ENCODE data around the gene MIGA2.
A peak's percentile ranks its signal among the peaks of the same experiment; 100 is the strongest.
"Not testable (repeated sequence)": the region's sequence is repeated elsewhere in the genome, so short reads cannot be mapped to it uniquely, and the experiment has no call there.

Gene MIGA2

GRCh38 chr9:129035838-129036237 lies 588 bp upstream of the MIGA2 start:
- not testable (repeated sequence) for DNase-seq (ENCODE audit: extremely low read depth in 1 of 2, low read depth in 1 of 2)

DNA sequence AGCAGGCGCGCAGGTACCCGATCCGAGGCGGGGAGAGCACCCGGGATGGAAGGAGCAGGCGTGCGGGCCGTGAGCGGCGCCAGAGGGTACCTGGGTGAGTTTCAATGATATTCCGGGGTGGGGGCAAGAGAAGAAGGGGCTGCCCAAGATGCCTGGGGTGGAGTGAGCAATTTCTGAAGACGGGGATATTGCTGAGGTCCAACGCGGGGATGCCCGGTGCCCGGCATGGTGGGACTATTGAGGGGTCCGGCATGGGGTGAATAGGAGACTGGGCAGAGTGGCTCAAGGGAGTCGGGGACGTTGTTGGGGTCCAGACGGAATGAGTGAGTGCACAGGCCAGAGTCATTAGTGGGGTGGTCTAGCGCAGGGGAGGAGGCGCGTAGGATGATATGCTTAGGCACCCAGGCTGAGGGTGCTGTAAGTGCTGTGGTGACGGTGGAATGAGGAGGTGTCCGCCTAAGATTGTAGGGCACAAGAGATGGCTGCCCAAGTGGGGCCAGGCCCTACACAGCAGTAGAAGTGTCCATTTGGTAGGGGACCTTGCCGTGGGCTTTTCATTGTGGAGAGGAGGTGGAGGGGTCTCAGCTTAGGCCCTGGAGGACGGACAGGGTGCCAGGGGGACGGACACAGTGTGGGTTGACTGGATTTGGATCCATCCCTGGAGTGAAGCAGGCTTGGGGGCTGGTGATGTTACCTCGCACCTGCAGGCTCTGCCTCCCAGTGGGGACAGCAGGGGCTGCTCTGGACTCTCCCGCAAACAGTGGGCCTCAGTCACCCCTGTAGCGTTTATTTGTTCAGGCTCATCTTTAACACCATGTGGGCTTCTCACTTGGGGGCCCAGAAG lies 719 bp downstream of the MIGA2 start:
- DNase-seq (ENCODE audit: extremely low read depth in 1 of 2, low read depth in 1 of 2), result no peak

DNA sequence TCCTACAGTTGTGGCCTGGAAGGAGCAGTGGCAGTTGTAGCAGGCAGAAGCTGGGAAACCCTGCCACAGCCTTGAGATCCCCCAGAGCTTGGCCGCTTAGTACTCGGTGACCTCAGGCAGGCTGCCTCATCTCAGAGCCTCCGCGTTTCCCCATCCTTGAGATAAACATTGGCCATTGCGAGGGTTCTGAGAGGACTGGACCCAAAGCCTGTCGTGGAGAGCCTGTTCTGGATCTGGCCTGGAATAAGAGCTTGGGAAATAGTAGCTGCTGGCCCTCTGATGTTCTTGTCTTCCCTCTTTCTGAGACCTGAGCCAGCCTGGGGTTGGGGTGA lies 1.3 kb downstream of the MIGA2 start:
- no peak for DNase-seq (ENCODE audit: extremely low read depth in 1 of 2, low read depth in 1 of 2)

DNA sequence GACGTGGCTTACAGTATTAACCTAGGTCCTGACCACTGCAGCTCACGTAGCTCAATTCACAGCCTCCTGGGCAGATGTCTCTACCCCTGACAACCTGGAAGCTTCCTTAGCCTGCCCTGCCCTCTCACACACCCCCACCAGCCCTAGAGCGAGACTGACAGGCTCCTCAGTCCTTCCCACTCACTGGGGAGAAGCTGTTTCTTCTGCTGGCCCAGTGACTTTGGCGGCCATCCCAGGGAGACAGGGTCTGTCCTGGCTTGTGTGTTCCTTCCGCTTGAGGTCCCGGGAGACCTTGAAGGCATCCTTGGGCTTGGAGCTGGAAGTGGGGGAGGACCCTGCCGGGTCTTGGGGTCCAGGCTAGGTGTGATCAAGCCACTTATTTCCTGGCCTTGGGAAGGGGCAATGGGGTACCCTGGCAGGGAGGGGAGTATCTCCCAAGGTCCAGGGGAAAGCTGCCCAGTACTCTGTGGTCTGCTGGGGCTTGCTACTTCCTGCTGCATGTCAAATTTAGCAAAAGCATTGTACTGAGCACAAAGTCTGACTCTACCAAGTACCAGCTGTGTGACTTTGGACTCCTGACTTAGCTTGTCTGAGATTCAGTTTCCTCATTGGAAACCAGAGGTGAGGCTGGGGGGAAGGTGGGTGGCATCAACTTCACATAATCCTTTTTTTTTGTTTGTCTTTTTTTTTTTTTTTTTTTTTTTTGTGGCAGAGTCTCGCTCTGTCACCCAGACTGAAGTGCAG lies 1.9 kb downstream of the MIGA2 start:
- no peak for DNase-seq (ENCODE audit: extremely low read depth in 1 of 2, low read depth in 1 of 2)

DNA sequence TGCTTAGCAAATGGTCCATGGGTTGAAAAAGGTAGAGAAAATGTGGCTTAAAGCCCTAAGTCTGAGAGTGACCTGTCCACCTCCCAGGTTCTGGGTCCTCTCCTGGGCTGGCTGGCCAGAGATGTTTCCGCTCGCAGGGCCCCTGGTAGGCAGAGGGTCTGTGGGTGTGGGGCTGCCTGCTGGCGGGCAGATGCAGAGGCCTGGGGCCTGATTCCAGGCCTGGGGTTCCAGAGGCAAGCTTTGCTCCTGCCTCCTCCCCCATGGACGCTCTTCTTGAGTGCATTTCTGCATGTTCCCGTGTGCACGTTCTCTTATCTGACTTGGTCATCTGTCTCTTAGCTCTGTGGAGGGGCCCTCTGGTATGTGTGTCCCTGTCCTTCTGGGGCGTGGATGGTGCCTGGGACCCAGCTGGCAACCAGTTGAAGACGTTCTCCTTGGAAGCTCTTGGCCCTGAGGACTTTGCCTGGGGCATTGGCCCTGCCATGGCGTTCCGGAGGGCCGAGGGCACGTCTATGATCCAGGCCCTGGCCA lies 3.8 kb downstream of the MIGA2 start:
- DNase-seq (ENCODE audit: extremely low read depth in 1 of 2, low read depth in 1 of 2), result no peak

DNA sequence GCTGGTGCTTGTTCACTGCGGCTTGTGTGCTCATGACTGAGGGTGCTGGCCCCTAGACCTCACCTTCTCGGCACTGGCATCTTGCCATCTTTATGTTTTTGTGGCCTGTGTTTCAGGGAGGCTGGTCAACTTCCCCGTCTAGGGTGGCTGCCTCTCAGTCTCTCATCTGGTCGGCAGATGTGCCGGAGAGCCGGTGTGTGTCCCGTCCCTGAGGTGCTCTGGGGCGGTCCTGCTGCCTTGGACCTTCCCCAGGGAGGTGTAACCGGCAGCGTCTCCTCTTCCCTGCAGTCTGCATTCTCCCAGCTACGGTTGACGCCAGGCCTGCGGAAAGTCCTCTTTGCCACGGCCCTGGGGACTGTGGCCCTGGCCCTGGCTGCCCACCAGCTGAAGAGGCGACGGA lies 5.6 kb downstream of the MIGA2 start:
- no peak for DNase-seq (ENCODE audit: extremely low read depth in 1 of 2, low read depth in 1 of 2)

GRCh38 chr9:129052592-129052991 lies 16.2 kb downstream of the MIGA2 start:
- no peak for DNase-seq (ENCODE audit: extremely low read depth in 1 of 2, low read depth in 1 of 2)

DNA sequence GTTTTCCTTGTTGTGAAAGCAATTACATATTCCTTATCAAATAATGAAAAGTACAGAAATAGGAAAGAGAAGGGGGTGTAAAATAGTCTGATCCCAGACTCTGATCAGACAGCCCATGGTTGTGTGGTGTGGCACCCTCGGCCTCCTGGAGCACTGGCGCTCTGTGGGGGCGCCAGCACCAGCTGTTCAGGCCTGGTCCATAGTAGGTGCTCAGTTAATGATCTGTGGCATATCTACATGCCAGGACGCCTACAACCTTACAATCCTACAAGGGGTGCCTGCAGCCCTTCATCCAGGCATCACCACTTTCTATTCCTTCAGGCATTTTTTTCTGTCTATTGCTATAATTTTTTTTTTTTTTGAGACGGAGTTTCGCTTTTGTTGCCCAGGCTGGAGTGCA lies 16.6 kb downstream of the MIGA2 start:
- DNase-seq (ENCODE audit: extremely low read depth in 1 of 2, low read depth in 1 of 2), result no peak

GRCh38 chr9:129054163-129054851 lies 17.9 kb downstream of the MIGA2 start:
- no peak for DNase-seq (ENCODE audit: extremely low read depth in 1 of 2, low read depth in 1 of 2)

- DNase-seq (ENCODE audit: extremely low read depth in 1 of 2, low read depth in 1 of 2), result no peak
These were observed 22.8 kb downstream of the MIGA2 start for GRCh38 chr9:129058965-129059795.

- DNase-seq (ENCODE audit: extremely low read depth in 1 of 2, low read depth in 1 of 2), result no peak
These were observed 23.7 kb downstream of the MIGA2 start for GRCh38 chr9:129059796-129060785.

- DNase-seq (ENCODE audit: extremely low read depth in 1 of 2, low read depth in 1 of 2), result no peak
These were observed 24.6 kb downstream of the MIGA2 start for GRCh38 chr9:129060991-129061390.

DNA sequence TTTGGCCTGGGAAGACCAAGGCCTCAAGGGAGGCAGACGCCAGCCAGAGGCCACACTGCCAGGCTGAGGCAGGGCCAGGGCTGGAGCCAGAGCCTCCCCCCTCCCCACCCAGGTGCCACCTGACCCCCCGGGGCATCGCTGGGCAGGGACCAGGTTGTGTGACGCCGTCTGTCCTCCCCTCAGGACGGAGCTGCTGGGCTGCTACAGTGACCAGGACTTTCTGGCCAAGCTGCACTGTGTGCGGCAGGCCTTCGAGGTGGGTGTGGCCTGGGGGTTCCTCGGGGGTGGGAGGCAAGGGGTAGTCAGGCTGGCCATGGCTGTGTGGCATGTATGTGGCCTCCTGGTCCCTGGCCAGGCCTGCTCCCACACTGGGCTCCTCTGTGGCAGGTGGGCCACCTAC lies 26.6 kb downstream of the MIGA2 start:
- no peak for DNase-seq (ENCODE audit: extremely low read depth in 1 of 2, low read depth in 1 of 2)

- no peak for DNase-seq (ENCODE audit: extremely low read depth in 1 of 2, low read depth in 1 of 2)
These were observed 28.1 kb downstream of the MIGA2 start for GRCh38 chr9:129064499-129064908.

DNA sequence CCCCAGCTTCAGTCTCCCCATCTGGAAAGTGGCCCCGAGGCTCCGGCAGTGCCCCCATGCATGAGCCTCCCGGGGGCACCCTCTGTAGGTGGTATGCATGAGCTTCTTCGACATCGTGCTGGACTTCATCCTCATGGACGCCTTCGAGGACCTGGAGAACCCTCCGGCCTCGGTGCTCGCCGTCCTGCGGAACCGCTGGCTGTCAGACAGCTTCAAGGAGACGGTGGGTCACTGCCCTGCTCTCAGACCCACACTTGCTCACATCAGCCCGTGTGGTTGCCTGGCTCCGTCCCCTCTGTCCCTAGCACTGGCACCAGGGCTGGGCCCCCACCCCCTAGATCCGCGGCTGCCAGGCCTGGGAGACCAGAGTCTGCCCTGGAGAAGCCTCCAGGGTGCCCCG lies 31.7 kb downstream of the MIGA2 start:
- DNase-seq (ENCODE audit: extremely low read depth in 1 of 2, low read depth in 1 of 2), result no peak

DNA sequence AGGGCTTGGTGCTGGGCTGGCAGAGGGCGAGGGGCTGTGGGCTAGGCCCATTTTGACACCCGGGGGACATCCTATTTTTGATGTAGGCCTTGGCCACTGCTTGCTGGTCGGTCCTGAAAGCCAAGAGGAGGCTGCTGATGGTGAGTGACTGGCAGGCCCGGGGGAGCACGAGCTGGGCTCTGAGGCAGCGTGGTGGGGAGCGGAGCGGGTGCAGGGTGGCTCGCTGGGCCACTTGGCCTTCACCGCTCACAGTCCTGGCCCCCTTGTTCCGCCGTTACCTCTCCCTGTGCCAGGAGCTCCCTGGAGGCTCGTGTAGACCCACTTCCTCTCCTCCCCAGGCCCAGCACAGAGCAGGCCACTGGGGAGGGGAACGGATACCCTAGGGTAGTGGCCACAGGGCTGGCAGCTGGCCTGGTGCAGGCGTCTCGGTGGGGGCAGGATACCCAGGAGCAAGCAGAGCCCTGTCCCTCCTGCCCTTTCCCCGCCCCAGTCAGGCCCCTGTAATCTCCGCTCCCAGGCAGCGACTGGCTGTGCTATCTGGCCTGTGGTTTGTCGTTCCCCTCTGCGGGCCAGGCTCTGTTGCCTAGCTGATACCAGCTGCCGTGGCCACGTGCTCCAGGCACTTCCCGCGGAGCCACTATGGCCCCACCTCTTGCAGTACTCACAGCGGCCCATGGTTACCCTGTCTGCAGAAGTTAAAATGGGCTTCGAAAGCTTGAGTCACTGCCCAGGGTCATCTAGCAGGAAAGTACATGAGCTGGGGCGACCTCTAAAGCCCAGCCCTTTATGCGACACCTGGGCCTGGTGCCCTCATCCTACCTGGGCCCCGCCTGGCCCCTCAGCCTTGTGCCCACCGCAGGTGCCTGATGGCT lies 32.8 kb downstream of the MIGA2 start:
- DNase-seq (ENCODE audit: extremely low read depth in 1 of 2, low read depth in 1 of 2), result peak; percentile 34 to 55

DNA sequence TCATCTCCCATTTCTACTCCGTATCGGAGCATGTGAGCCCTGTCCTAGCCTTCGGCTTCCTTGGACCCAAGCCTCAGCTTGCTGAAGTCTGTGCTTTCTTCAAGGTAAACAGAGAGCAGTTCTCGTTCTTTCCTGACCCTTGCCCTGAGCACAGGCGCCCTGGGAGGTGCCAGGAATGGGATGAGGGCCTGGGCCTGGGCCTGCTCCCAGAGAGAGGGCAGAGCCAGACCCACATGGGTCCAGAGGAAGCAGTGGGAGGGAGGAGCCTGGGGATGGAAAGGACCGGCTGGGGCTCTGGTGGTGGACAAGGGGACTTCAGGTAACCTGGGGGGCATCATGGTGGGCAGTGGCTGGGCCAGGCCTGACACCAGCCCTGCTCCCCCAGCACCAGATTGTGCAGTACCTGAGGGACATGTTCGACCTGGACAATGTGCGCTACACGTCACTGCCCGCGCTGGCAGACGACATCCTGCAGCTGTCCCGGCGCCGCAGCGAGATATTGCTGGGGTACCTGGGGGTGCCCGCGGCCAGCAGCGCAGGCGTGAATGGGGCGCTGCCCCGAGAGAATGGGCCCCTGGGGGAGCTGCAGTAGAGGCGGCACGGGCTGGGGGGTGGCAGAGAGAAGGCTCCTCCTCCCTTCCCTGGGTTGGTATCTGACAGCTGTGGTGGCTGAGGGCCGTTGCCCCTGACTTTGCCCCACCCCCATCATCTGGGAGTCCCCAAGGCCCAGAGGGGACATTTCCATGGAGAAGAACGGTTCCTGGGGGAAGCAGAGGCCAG lies 33.6 kb downstream of the MIGA2 start:
- DNase-seq (ENCODE audit: extremely low read depth in 1 of 2, low read depth in 1 of 2), result no peak

All from stimulated activated CD8-positive, alpha-beta memory T cell treated with anti-CD3 and anti-CD28 coated beads, Interleukin-7, amount 100 ng/mL, for 48 hours (primary cell).